GM19455 (cell line): ENCODE results near the gene FBXW9.
"Not testable (repeated sequence)": the region's sequence is repeated elsewhere in the genome, so short reads cannot be mapped to it uniquely, and the experiment has no call there.

Source experiments
- ATAC-seq: cut with Tn5 transposase; IDR thresholded peaks from one replicate; pipeline ENCODE4 v1.9.1; 2021; ENCODE audit not compliant: unreplicated experiment

Gene FBXW9

GRCh38 chr19:12715929-12716328 is 19.5 kb upstream of the FBXW9 start:
- ATAC-seq, result no peak

- no peak for ATAC-seq
Observed at GRCh38 chr19:12715102-12715501, 18.7 kb upstream of the FBXW9 start.

- not testable (repeated sequence) for ATAC-seq
Observed at GRCh38 chr19:12713304-12713703, 16.9 kb upstream of the FBXW9 start.

GRCh38 chr19:12712077-12712476 is 15.6 kb upstream of the FBXW9 start:
- ATAC-seq, result not testable (repeated sequence)

- ATAC-seq, result no peak
Observed at GRCh38 chr19:12711187-12711586, 14.8 kb upstream of the FBXW9 start.

GRCh38 chr19:12708641-12709040 is 12.2 kb upstream of the FBXW9 start:
- ATAC-seq, result no peak

- ATAC-seq, result no peak
Observed at GRCh38 chr19:12706332-12706718, 9.9 kb upstream of the FBXW9 start.

- ATAC-seq, result no peak
Observed at GRCh38 chr19:12705654-12706331, 9.4 kb upstream of the FBXW9 start.

- no peak for ATAC-seq
Observed at GRCh38 chr19:12705169-12705568, 8.7 kb upstream of the FBXW9 start.

GRCh38 chr19:12703046-12703445 is 6.6 kb upstream of the FBXW9 start:
- ATAC-seq, result no peak

- no peak for ATAC-seq
Observed at GRCh38 chr19:12701596-12702282, 5.3 kb upstream of the FBXW9 start.

- ATAC-seq, result no peak
Observed at GRCh38 chr19:12698138-12698537, 1.7 kb upstream of the FBXW9 start.

- ATAC-seq, result not testable (repeated sequence)
Observed at GRCh38 chr19:12697425-12697824, 994 bp upstream of the FBXW9 start.

GRCh38 chr19:12695997-12696365 is 450 bp downstream of the FBXW9 start:
- peak; percentile 7 for ATAC-seq

- no peak for ATAC-seq
Observed at GRCh38 chr19:12695514-12695913, 917 bp downstream of the FBXW9 start.

GRCh38 chr19:12695096-12695495 is 1.3 kb downstream of the FBXW9 start:
- ATAC-seq, result no peak

GRCh38 chr19:12694641-12695040 is 1.8 kb downstream of the FBXW9 start:
- ATAC-seq, result no peak

GRCh38 chr19:12692960-12693359 is 3.5 kb downstream of the FBXW9 start:
- no peak for ATAC-seq

- no peak for ATAC-seq
Observed at GRCh38 chr19:12689581-12690216, 6.7 kb downstream of the FBXW9 start.

- no peak for ATAC-seq
Observed at GRCh38 chr19:12689012-12689411, 7.4 kb downstream of the FBXW9 start.

- no peak for ATAC-seq
Observed at GRCh38 chr19:12687496-12688196, 8.8 kb downstream of the FBXW9 start, which contains the start of gene GNG14. Gene GNG14, plus strand, starts transcription at chr19:12687998. Its CDS starts 51 bp downstream, at chr19:12688049.

GRCh38 chr19:12685831-12686230 is 10.6 kb downstream of the FBXW9 start:
- ATAC-seq, result no peak
